Fibroblast of villous mesenchyme (primary cell): Measurements from ENCODE around the gene MAEA. TPM values are rescaled to one million over a fixed set of nuclear protein-coding genes. Genes with fewer than 3 reads are reported as not detected.

ENCODE experiments used
- DNase-seq: peaks from one replicate; pipeline ENCODE4 v3.0.0-alpha.2; 2010; ENCODE audit warnings: low read depth
- H3K4me3 ChIP-seq: 2 replicates; pipeline ENCODE4 v1.5.1; 2011; ENCODE audit warnings: low read depth, mild to moderate bottlenecking, low read length
- total RNA-seq: library from RNA; depleted of rRNA; stranded (reverse); fragments of >200 nt; gene quantifications from 2 replicates; pipeline ENCODE4 v1.2.3, GENCODE V29; 2012
- TF ChIP-seq, protein P1 (sequence below): IDR thresholded peaks from 2 replicates; pipeline ENCODE4 v1.5.1; 2012; ENCODE audit warnings: low read depth, mild to moderate bottlenecking, low read length; ENCODE audit not compliant: insufficient read depth

MAEA gene
- total RNA-seq, 1 donor: 59.6 TPM

DNA sequence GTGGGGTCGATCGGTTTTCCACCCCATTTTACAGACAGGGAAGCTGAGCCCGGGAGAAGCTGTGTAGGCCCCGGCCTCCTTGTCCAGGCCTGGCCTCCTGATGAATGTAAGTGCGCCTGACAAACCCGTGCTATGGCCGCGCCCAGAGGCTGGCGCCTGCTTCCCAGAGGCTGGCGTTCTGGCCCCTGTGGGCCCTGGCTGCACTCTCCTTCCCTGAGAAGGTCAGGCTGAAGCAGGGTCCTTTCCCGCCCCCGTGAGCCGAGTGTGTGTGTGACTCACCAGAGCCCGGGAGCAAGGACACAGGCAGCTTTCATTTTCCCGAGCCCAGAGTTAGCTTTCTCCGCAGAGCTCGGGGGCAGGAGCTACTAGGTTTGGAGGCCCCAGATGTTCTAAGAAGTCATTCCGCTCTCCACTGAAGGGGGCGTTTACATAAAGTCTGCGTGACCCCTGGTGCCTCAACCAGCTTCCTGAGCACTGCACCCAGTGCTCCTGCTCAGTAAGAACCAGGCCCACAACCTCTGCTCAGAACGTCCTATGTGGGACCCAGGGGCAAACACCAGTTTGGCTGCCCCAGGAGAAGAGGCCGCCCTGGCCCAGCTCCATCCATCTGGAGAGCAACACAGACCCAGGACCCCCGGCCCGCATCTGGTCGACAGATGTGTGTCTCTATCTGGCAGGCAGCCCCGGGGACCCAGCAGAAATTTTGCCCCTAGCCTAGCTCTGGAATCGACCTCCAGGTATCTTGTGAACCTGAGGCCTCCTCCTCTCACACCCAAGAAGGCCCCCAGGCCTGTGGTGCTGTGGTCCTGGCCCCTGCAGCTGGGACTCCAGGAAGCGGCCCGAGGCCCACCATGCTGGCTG is 71.0 kb downstream of the MAEA start:
- TF ChIP-seq, protein P1, sequence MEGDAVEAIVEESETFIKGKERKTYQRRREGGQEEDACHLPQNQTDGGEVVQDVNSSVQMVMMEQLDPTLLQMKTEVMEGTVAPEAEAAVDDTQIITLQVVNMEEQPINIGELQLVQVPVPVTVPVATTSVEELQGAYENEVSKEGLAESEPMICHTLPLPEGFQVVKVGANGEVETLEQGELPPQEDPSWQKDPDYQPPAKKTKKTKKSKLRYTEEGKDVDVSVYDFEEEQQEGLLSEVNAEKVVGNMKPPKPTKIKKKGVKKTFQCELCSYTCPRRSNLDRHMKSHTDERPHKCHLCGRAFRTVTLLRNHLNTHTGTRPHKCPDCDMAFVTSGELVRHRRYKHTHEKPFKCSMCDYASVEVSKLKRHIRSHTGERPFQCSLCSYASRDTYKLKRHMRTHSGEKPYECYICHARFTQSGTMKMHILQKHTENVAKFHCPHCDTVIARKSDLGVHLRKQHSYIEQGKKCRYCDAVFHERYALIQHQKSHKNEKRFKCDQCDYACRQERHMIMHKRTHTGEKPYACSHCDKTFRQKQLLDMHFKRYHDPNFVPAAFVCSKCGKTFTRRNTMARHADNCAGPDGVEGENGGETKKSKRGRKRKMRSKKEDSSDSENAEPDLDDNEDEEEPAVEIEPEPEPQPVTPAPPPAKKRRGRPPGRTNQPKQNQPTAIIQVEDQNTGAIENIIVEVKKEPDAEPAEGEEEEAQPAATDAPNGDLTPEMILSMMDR: no peak
- no peak overlapping the region for H3K4me3 ChIP-seq
- DNase-seq: peak; percentile 55

DNA sequence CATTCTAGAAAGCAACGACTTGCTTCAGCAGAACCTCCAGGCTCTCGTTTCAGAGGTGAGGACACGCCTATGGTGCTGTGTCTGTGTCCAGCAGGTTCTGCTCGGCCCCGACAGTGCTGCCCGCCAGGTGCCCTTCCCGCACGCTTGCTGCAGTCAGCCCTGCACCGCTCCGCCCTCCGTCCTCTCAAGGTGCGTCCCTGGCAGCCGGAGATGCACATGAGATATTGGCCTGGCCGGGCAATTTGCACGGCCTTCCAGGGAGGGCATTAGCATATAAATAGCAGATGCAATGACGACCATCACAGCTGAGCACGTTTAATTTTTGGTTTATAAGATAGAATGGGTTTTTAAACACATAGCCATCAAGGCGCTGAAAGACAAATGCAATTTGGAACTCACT is 71.7 kb downstream of the MAEA start:
- no peak for DNase-seq
- H3K4me3 ChIP-seq: no peak overlapping the region
- TF ChIP-seq, protein P1: no peak

DNA sequence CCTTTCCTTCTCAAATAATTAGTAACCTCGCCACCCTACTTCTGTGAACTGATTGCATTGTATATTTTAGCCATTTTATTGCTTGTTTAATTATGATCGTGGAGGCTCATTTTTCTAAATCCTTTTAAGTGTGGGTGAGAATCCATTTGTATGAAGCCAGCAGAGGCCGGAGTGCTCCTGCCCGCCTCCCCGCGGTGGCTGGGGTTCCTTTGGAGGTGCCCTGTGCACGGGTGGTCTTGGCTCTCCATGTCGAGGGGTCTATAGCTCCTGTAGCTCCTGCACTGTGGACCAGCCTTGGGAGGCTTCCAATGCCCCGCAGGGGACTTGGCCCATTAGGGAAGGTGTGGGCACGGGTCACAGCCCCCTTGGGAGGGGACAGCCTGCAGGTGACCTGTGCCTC is 72.4 kb downstream of the MAEA start:
- TF ChIP-seq, protein P1: no peak
- H3K4me3 ChIP-seq: no peak overlapping the region
- DNase-seq: no peak

DNA sequence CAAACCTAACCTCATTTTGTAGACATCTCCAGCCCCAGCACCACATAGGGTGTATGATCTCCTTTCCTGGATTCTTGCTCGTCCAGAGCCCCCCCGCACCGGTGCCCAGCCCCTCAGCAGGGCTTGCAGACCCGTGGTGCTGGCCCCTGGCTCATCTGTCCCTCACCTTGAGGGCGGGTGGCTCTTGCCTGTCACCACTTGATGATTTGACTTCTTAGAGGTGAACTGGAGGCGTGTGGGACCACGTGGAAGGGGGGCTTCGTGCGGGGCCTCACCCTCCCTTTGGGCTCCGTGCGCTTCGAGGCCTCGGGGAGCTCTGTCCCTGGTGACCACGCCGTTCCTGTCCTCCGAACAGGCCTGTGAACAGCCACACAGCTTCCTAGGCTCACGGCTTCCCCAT is 72.8 kb downstream of the MAEA start:
- no peak for DNase-seq
- TF ChIP-seq, protein P1: no peak
- no peak overlapping the region for H3K4me3 ChIP-seq

DNA sequence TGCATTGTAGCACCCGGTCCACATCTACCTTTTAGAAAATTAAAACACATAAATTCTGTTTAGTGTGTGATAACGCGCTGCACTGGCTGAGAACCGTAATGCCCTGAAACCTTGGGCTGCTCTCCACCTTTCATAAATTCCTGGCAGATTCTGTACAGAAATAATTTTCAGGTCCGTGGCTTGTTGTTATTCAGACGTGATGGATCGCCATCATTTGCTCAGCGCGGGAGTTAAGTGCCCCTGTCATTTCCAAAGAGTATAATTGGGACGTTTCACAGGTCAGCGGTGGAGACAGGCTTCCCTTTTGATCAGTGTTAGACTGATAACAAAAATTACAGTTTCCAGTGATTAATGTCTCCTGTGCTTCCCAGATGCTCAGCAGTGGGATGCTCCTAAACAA is 73.8 kb downstream of the MAEA start:
- TF ChIP-seq, protein P1: no peak
- DNase-seq: no peak
- H3K4me3 ChIP-seq: no peak overlapping the region

DNA sequence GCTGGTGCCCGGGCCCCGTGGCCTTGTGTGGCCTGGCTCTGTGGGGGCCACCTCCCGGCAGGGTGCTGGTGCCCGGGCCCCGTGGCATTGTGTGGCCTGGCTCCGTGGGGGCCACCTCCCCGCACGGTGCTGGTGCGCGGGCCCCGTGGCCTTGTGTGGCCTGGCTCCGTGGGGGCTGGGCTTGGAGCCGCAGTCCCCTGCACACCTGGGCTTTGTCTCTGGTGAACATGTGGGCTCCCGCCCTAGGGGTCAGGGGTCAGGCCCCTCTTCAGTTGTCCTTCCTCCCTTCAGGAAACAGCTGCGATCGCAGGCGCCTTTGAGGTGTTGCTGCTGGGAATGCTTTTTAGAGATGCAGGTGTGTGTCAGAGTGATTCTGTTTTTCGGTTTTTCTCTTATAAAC is 74.5 kb downstream of the MAEA start:
- TF ChIP-seq, protein P1: no peak
- no peak for DNase-seq
- no peak overlapping the region for H3K4me3 ChIP-seq
